Neuron (in vitro differentiated cells): Measurements from ENCODE around the gene SLC12A6.

Source experiments
- H2AFZ ChIP-seq: one replicate; pipeline ENCODE4 v1.6.1; 2013; ENCODE audit warnings: low read depth, mild to moderate bottlenecking, inconsistent platforms, low read length, moderate library complexity
- H3K27me3 ChIP-seq: one replicate; pipeline ENCODE4 v1.6.1; 2013; ENCODE audit warnings: low read length; ENCODE audit not compliant: insufficient read depth
- H3K36me3 ChIP-seq: one replicate; pipeline ENCODE4 v1.6.1; 2013; ENCODE audit warnings: low read length; ENCODE audit not compliant: insufficient read depth
- H3K4me1 ChIP-seq: one replicate; pipeline ENCODE4 v1.6.1; 2013; ENCODE audit warnings: low read length; ENCODE audit not compliant: insufficient read depth
- H3K4me3 ChIP-seq: 2 replicates; pipeline ENCODE4 v1.5.1; 2013; ENCODE audit warnings: mild to moderate bottlenecking, low read length, moderate library complexity
- H3K9me3 ChIP-seq: one replicate; pipeline ENCODE4 v1.6.1; 2013; ENCODE audit warnings: low read length

SLC12A6 gene

DNA sequence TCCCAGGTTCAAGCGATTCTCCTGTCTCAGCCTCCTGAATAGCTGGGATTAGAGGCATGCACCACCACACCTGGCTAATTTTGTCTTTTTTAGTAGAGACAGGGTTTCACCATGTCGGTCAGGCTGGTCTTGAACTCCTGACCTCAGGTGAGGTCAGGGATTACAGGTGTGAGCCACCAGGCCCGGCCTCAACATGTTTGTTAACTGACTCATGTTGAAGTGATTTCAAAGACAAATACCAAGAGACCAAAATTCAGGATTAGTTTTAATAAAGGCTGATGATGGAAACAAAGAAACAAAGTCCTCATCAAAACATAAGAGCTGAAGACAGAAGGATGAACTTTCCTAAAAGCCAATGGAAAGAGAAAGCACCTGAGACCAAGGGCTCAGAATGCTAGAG, 36.5 kb downstream of the SLC12A6 start:
- no peaks in the 10 kb centered on the region for H3K4me1 ChIP-seq
- no peaks in the 10 kb centered on the region for H3K36me3 ChIP-seq
- no peaks in the 10 kb centered on the region for H3K9me3 ChIP-seq
- H2AFZ ChIP-seq = no peak overlapping the region
- H3K4me3 ChIP-seq = no peak overlapping the region
- no peaks in the 10 kb centered on the region for H3K27me3 ChIP-seq

- Histone ChIP-seq H3K27me3 (no peaks in the 10 kb centered on the region), H3K9me3 (no peaks in the 10 kb centered on the region), H3K4me3 (no peak overlapping the region), H3K4me1 (no peaks in the 10 kb centered on the region), H2AFZ (no peak overlapping the region), H3K36me3 (no peaks in the 10 kb centered on the region)
Observed at GRCh38 chr15:34297059-34297458, 40.5 kb downstream of the SLC12A6 start.

GRCh38 chr15:34292621-34293020, 45.0 kb downstream of the SLC12A6 start:
- no peak overlapping the region for H2AFZ ChIP-seq
- H3K27me3 ChIP-seq = no peaks in the 10 kb centered on the region
- no peak overlapping the region for H3K4me3 ChIP-seq
- no peaks in the 10 kb centered on the region for H3K9me3 ChIP-seq
- no peaks in the 10 kb centered on the region for H3K4me1 ChIP-seq
- no peaks in the 10 kb centered on the region for H3K36me3 ChIP-seq

- Histone ChIP-seq H3K4me1 (no peaks in the 10 kb centered on the region), H2AFZ (no peak overlapping the region), H3K9me3 (no peaks in the 10 kb centered on the region), H3K4me3 (no peak overlapping the region), H3K36me3 (no peaks in the 10 kb centered on the region), H3K27me3 (no peaks in the 10 kb centered on the region)
Observed at GRCh38 chr15:34284937-34285336, 52.6 kb downstream of the SLC12A6 start.

- H2AFZ ChIP-seq = no peak overlapping the region
- no peaks in the 10 kb centered on the region for H3K9me3 ChIP-seq
- no peaks in the 10 kb centered on the region for H3K27me3 ChIP-seq
- no peaks in the 10 kb centered on the region for H3K4me1 ChIP-seq
- H3K4me3 ChIP-seq = no peak overlapping the region
- H3K36me3 ChIP-seq = no peaks in the 10 kb centered on the region
Observed at GRCh38 chr15:34282384-34282783, 55.2 kb downstream of the SLC12A6 start.

DNA sequence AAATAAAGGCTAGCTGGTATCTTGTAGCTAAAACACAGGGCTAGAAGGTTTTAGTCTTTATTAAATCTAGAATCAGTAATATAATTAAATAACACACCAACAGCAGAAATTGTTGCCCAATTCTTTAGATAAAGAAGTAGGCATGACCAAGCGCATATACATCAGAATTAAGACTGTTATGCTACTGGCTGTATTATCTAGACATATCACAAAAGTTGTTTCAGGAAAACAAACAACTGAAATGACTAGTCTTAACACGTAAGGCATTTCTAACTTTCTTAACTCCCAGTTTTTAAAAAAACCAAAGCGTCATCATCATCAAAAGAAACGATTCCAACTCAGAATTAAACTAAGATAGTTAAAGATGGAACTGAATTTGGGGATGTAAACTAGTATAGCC, 57.4 kb downstream of the SLC12A6 start:
- Histone ChIP-seq H3K4me3 (no peak overlapping the region), H3K4me1 (no peaks in the 10 kb centered on the region), H3K27me3 (no peaks in the 10 kb centered on the region), H2AFZ (no peak overlapping the region), H3K36me3 (no peaks in the 10 kb centered on the region), H3K9me3 (no peaks in the 10 kb centered on the region)

- H3K9me3 ChIP-seq = no peaks in the 10 kb centered on the region
- H3K4me1 ChIP-seq = no peaks in the 10 kb centered on the region
- no peaks in the 10 kb centered on the region for H3K36me3 ChIP-seq
- H3K4me3 ChIP-seq = no peak overlapping the region
- no peaks in the 10 kb centered on the region for H3K27me3 ChIP-seq
- no peak overlapping the region for H2AFZ ChIP-seq
Observed at GRCh38 chr15:34279368-34279767, 58.2 kb downstream of the SLC12A6 start.

- Histone ChIP-seq H3K4me3 (no peak overlapping the region), H3K36me3 (no peaks in the 10 kb centered on the region), H3K4me1 (no peaks in the 10 kb centered on the region), H3K27me3 (no peaks in the 10 kb centered on the region), H3K9me3 (no peaks in the 10 kb centered on the region), H2AFZ (no peak overlapping the region)
Observed at GRCh38 chr15:34275721-34276120, 61.9 kb downstream of the SLC12A6 start.

GRCh38 chr15:34275154-34275553, 62.4 kb downstream of the SLC12A6 start:
- Histone ChIP-seq H3K4me3 (no peak overlapping the region), H2AFZ (no peak overlapping the region), H3K9me3 (no peaks in the 10 kb centered on the region), H3K4me1 (no peaks in the 10 kb centered on the region), H3K36me3 (no peaks in the 10 kb centered on the region), H3K27me3 (no peaks in the 10 kb centered on the region)

DNA sequence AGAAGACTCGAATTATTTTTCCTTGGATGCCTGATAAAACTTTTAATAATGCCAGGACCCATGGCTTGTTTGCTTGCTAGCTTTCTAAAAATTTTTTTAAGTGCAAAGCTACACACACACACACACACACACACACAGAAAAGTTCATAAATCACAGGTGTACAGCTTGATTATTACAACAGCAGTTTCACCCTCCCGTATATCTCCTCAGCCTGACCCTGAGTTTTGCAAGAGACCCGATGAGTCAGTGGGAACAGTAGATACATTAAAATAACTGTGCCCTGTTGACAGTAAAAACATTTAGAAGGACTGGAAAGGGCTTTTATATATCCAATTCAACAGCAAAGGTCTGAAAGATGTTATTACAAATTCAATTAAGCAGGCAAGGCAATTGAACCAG, 66.1 kb downstream of the SLC12A6 start:
- H3K27me3 ChIP-seq = no peaks in the 10 kb centered on the region
- no peaks in the 10 kb centered on the region for H3K4me1 ChIP-seq
- H3K36me3 ChIP-seq = no peaks in the 10 kb centered on the region
- no peak overlapping the region for H3K4me3 ChIP-seq
- H3K9me3 ChIP-seq = no peaks in the 10 kb centered on the region
- no peak overlapping the region for H2AFZ ChIP-seq

DNA sequence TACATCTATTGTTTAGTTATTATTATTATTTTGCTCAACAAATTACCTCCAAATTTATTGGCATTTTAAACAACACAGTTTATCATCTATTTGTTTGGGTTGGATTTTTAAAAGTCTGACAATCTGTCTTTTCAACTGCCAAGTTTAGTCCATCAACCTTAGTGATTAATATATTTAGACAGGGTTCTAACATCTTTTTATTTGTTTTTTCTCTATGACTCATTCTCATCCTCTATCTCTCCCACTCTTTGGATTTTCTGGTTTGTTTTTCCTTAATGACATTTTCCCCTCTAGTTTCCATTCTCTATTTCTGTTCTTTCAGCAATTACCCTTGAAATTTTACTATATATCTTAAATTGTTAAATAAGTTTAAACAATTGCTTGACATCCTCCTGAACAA, 70.8 kb downstream of the SLC12A6 start:
- no peak overlapping the region for H2AFZ ChIP-seq
- no peaks in the 10 kb centered on the region for H3K9me3 ChIP-seq
- H3K27me3 ChIP-seq = no peaks in the 10 kb centered on the region
- no peak overlapping the region for H3K4me3 ChIP-seq
- no peaks in the 10 kb centered on the region for H3K36me3 ChIP-seq
- H3K4me1 ChIP-seq = no peaks in the 10 kb centered on the region

GRCh38 chr15:34264076-34264475, 73.5 kb downstream of the SLC12A6 start:
- Histone ChIP-seq H3K36me3 (no peaks in the 10 kb centered on the region), H3K27me3 (no peaks in the 10 kb centered on the region), H3K4me1 (no peaks in the 10 kb centered on the region), H2AFZ (no peak overlapping the region), H3K9me3 (no peaks in the 10 kb centered on the region), H3K4me3 (no peak overlapping the region)

GRCh38 chr15:34262362-34262761, 75.2 kb downstream of the SLC12A6 start:
- Histone ChIP-seq H3K9me3 (no peaks in the 10 kb centered on the region), H2AFZ (no peak overlapping the region), H3K4me1 (no peaks in the 10 kb centered on the region), H3K4me3 (no peak overlapping the region), H3K36me3 (peaks cover 2% of the 10 kb centered on the region), H3K27me3 (no peaks in the 10 kb centered on the region)

GRCh38 chr15:34259566-34259965, 78.0 kb downstream of the SLC12A6 start:
- H3K9me3 ChIP-seq = no peaks in the 10 kb centered on the region
- no peaks in the 10 kb centered on the region for H3K4me1 ChIP-seq
- H3K27me3 ChIP-seq = no peaks in the 10 kb centered on the region
- H3K36me3 ChIP-seq = peaks cover 2% of the 10 kb centered on the region
- no peak overlapping the region for H2AFZ ChIP-seq
- H3K4me3 ChIP-seq = no peak overlapping the region
